ENCODE data around the gene PPP3CB.

GRCh38 chr10:73449113-73449512, 46.7 kb downstream of the PPP3CB start:
- TF ChIP-seq EZH2 (IDR thresholded peaks at IDR 0.05; ENCODE audit: borderline replicate concordance, low read length) (no peak), CTCF (conservative IDR thresholded peaks at IDR 0.05 in 1 of 2, IDR thresholded peaks at IDR 0.05 in 1 of 2; ENCODE audit: extremely low read depth in 1 of 2, insufficient read depth in 1 of 2, low read depth in 1 of 2, low read length in 2 of 2) (no peak)

Data from mammary epithelial cell (primary cell).